HG03095 (cell line): ENCODE data around the gene HK1.

Experiments used
- ATAC-seq: cut with Tn5 transposase; IDR thresholded peaks from one replicate; pipeline ENCODE4 v1.9.1; 2021; ENCODE audit warnings: moderate library complexity; ENCODE audit not compliant: unreplicated experiment

HK1 gene

GRCh38 chr10:69416695-69417094 is 138.4 kb downstream of the HK1 start, which contains the start of gene TACR2:
Gene TACR2, minus strand, starts transcription at chr10:69416918. Its CDS starts 595 bp downstream, at chr10:69416323.
- no peak for ATAC-seq

GRCh38 chr10:69417542-69417941 is 139.2 kb downstream of the HK1 start:
- no peak for ATAC-seq

GRCh38 chr10:69418052-69418752 is 139.9 kb downstream of the HK1 start:
- no peak for ATAC-seq

- ATAC-seq: no peak
Measured at GRCh38 chr10:69419096-69419743, 140.9 kb downstream of the HK1 start.

- no peak for ATAC-seq
Measured at GRCh38 chr10:69419744-69420126, 141.4 kb downstream of the HK1 start.

GRCh38 chr10:69421611-69422308 is 143.5 kb downstream of the HK1 start:
- no peak for ATAC-seq

GRCh38 chr10:69422676-69423075 is 144.4 kb downstream of the HK1 start:
- no peak for ATAC-seq

GRCh38 chr10:69425041-69425440 is 146.7 kb downstream of the HK1 start:
- ATAC-seq: no peak

- no peak for ATAC-seq
Measured at GRCh38 chr10:69425511-69426298, 147.4 kb downstream of the HK1 start.

- ATAC-seq: no peak
Measured at GRCh38 chr10:69426376-69426727, 148.1 kb downstream of the HK1 start.

GRCh38 chr10:69428165-69428564 is 149.9 kb downstream of the HK1 start:
- no peak for ATAC-seq

GRCh38 chr10:69434169-69434568 is 155.9 kb downstream of the HK1 start:
- ATAC-seq: no peak

- no peak for ATAC-seq
Measured at GRCh38 chr10:69434926-69435325, 156.6 kb downstream of the HK1 start.

- no peak for ATAC-seq
Measured at GRCh38 chr10:69435966-69436520, 157.7 kb downstream of the HK1 start.

GRCh38 chr10:69437321-69438259 is 159.3 kb downstream of the HK1 start:
- no peak for ATAC-seq

GRCh38 chr10:69438536-69439349 is 160.4 kb downstream of the HK1 start:
- no peak for ATAC-seq

GRCh38 chr10:69439350-69439739 is 161.0 kb downstream of the HK1 start:
- no peak for ATAC-seq

- ATAC-seq: no peak
Measured at GRCh38 chr10:69439813-69440506, 161.7 kb downstream of the HK1 start.
